Caco-2 (cell line): Measurements from ENCODE around the gene NMNAT1. TPM values are rescaled to one million over a fixed set of nuclear protein-coding genes. Genes with fewer than 3 reads are reported as not detected.
"Not testable (repeated sequence)": the region's sequence is repeated elsewhere in the genome, so short reads cannot be mapped to it uniquely, and the experiment has no call there.

Source experiments
- BruUV-seq: library from RNA; stranded (reverse); fragments of 400-500 nt; replicated peaks from 2 replicates; lab custom pipeline; 2021; lab: Mats Ljungman, UMichigan
- CTCF ChIA-PET: fragments of 300-600 bp; sonication (Branson Sonifier 250); formaldehyde crosslinking; loops from one replicate; lab custom pipeline; 2022; ENCODE audit warnings: antibody characterized with exemption; lab: Charles Lee
- POLR2A ChIA-PET: fragments of 300-600 bp; sonication (Branson Sonifier 250); formaldehyde crosslinking; loops from one replicate; lab custom pipeline; 2022; ENCODE audit warnings: antibody characterized with exemption; lab: Charles Lee
- DNase-seq, 2 experiments: peaks; one replicate each; pipeline versions ENCODE4 v3.0.0 to v3.0.0-alpha.2; 2020 to 2022
- H3K27me3 ChIP-seq: replicated peaks from 2 replicates; pipeline ENCODE4 v1.6.0; 2011; ENCODE audit warnings: low read length; ENCODE audit not compliant: control insufficient read depth, insufficient read depth
- H3K36me3 ChIP-seq: 2 replicates; pipeline ENCODE4 v1.5.1; 2011; ENCODE audit warnings: low read length; ENCODE audit not compliant: control insufficient read depth, insufficient read depth
- H3K4me1 ChIP-seq: fragments of 250-450 bp; sonication (Bioruptor Pico); 2 replicates; pipeline ENCODE4 v1.5.1; 2020; ENCODE audit warnings: mild to moderate bottlenecking
- H3K4me3 ChIP-seq: 2 replicates; pipeline ENCODE4 v1.5.1; 2011; ENCODE audit warnings: low read depth, mild to moderate bottlenecking, control low read depth, low read length
- H3K9me3 ChIP-seq: fragments of 250-450 bp; sonication (Bioruptor Pico); 2 replicates; pipeline ENCODE4 v1.5.1; 2020; ENCODE audit warnings: mild to moderate bottlenecking, moderate library complexity
- H3K27ac Mint-ChIP-seq: one replicate; pipeline ENCODE4 v1.8.0; 2022; ENCODE audit warnings: mixed read lengths; ENCODE audit not compliant: unreplicated experiment
- H3K27me3 Mint-ChIP-seq: one replicate; pipeline ENCODE4 v1.8.0; 2022; ENCODE audit warnings: mixed read lengths; ENCODE audit not compliant: insufficient read depth, unreplicated experiment
- H3K36me3 Mint-ChIP-seq: one replicate; pipeline ENCODE4 v1.8.0; 2022; ENCODE audit warnings: mild to moderate bottlenecking, mixed read lengths; ENCODE audit not compliant: insufficient read depth, unreplicated experiment
- H3K4me1 Mint-ChIP-seq: one replicate; pipeline ENCODE4 v1.8.0; 2022; ENCODE audit warnings: low read depth, mixed read lengths; ENCODE audit not compliant: unreplicated experiment
- H3K4me3 Mint-ChIP-seq: one replicate; pipeline ENCODE4 v1.8.0; 2022; ENCODE audit warnings: mild to moderate bottlenecking, moderate library complexity, mixed read lengths; ENCODE audit not compliant: unreplicated experiment
- H3K9me3 Mint-ChIP-seq: one replicate; pipeline ENCODE4 v1.8.0; 2022; ENCODE audit warnings: mixed read lengths; ENCODE audit not compliant: unreplicated experiment
- intact Hi-C: fragments of 100-400 bp; cut with micrococcal nuclease; formaldehyde crosslinking; loops from one replicate; pipeline ENCODE4 v1.10.0; 2022; ENCODE audit not compliant: unreplicated experiment
- total RNA-seq: library from RNA; stranded (reverse); gene quantifications from 2 replicates; pipeline ENCODE4 v1.2.3, GENCODE V29; 2022
- TF ChIP-seq, protein P1 (sequence below), 2 experiments: fragments of 200-600 bp in 1 of 2; IDR thresholded peaks; 1 replicate in 1 of 2; 2 replicates in 1 of 2; pipeline versions ENCODE4 v1.5.1 to v1.8.0; 2011 to 2022; ENCODE audit warnings: antibody characterized with exemption in 1 of 2, control low read depth in 1 of 2, inconsistent platforms in 1 of 2, low read depth in 1 of 2, low read length in 1 of 2, mild to moderate bottlenecking in 1 of 2, moderate library complexity in 1 of 2; ENCODE audit not compliant: insufficient read depth in 1 of 2, severe bottlenecking in 1 of 2, unreplicated experiment in 1 of 2

Gene NMNAT1
- total RNA-seq, 1 experiment from 2014 or later = 3.8 TPM

DNA sequence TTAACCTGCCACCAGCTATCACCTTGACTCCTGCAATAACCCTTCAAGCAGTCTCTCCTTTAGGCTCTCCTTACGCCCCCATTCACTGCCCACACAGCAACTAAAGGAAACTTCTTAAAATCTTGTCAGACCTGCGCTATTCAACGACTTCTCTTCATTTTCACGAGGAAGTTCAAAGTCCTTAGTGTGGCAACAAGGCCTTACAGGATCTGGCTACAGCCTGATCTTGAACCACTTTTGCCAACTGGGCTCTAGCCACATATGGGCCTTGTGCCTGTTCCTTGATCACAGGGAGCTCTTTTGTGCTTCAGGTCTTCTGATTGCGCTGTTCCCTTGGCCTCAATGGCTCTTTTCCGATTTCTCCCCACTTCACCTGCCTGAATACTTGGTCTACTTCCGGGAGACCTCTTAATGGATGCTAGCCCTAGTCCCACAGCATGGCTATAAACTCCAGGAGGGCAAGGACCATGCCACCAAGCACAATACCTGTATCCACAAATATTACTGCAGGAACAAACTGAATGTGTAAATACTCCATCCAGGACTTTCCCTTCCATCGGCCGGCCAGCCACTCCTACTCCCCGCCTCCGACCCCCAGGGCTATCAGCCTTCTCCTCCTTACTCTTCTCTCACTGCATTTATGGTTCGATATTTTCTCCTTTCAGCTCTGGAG lies 30.9 kb upstream of the NMNAT1 start:
- Mint-ChIP-seq H3K36me3 (peaks cover 6% of the 10 kb centered on the region), H3K4me3 (peak overlapping the region; percentile 56), H3K27me3 (no peaks in the 10 kb centered on the region), H3K9me3 (no peaks in the 10 kb centered on the region), H3K27ac (peak overlapping the region; percentile 14), H3K4me1 (peaks cover 23% of the 10 kb centered on the region)
- Histone ChIP-seq H3K4me3 (no peak overlapping the region), H3K4me1 (peaks cover 15% of the 10 kb centered on the region), H3K36me3 (no peaks in the 10 kb centered on the region), H3K27me3 (no peaks in the 10 kb centered on the region), H3K9me3 (no peaks in the 10 kb centered on the region)
- CTCF ChIA-PET = no interaction called here
- TF ChIP-seq, protein P1, sequence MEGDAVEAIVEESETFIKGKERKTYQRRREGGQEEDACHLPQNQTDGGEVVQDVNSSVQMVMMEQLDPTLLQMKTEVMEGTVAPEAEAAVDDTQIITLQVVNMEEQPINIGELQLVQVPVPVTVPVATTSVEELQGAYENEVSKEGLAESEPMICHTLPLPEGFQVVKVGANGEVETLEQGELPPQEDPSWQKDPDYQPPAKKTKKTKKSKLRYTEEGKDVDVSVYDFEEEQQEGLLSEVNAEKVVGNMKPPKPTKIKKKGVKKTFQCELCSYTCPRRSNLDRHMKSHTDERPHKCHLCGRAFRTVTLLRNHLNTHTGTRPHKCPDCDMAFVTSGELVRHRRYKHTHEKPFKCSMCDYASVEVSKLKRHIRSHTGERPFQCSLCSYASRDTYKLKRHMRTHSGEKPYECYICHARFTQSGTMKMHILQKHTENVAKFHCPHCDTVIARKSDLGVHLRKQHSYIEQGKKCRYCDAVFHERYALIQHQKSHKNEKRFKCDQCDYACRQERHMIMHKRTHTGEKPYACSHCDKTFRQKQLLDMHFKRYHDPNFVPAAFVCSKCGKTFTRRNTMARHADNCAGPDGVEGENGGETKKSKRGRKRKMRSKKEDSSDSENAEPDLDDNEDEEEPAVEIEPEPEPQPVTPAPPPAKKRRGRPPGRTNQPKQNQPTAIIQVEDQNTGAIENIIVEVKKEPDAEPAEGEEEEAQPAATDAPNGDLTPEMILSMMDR (IDR thresholded peaks at IDR 0.05; ENCODE audit: insufficient read depth in 1 of 2, low read depth in 1 of 2, low read length in 1 of 2, severe bottlenecking in 1 of 2, unreplicated experiment in 1 of 2) = no peak
- intact Hi-C loops = no loop called here
- DNase-seq = no peak
- POLR2A ChIA-PET = no interaction called here
- BruUV-seq = no TSS peak

DNA sequence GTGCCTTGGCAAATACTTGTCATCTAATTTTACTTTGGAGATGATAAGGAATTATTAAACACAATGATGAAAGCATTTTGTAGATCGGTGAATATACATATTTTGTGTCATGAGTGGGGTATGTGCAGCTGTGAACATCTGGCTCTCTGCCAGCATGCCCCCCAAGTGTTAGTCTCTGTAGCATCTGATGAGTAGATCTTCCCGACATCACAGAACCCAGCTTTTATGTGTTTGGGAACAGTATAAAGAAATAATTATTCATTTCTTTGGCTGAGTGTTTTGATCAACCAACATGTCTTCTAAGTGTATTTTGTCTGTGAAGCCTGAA lies 28.7 kb upstream of the NMNAT1 start:
- CTCF ChIA-PET = interaction anchor here (0.6 to 0.7 kb wide), 4 partner anchors 10 to 296 kb away, joined by 3 to 7 read pairs (median 4); partner anchors contain the start of gene KIF1B
- H3K9me3 Mint-ChIP-seq = no peaks in the 10 kb centered on the region
- H3K27ac Mint-ChIP-seq = no peak overlapping the region
- Histone ChIP-seq H3K4me3 (no peak overlapping the region), H3K36me3 (no peaks in the 10 kb centered on the region), H3K27me3 (no peaks in the 10 kb centered on the region), H3K4me1 (peaks cover 7% of the 10 kb centered on the region), H3K9me3 (no peaks in the 10 kb centered on the region)
- peaks cover 2% of the 10 kb centered on the region for H3K27me3 Mint-ChIP-seq
- BruUV-seq = no TSS peak
- TF ChIP-seq, protein P1 (IDR thresholded peaks at IDR 0.05; ENCODE audit: insufficient read depth in 1 of 2, low read depth in 1 of 2, low read length in 1 of 2, severe bottlenecking in 1 of 2, unreplicated experiment in 1 of 2) = no peak
- no peak overlapping the region for H3K4me3 Mint-ChIP-seq
- intact Hi-C loops = loop anchor here (2.0 kb wide), 1 partner anchor 40 kb away; no protein-coding TSS in a partner anchor
- DNase-seq = no peak
- POLR2A ChIA-PET = no interaction called here
- H3K36me3 Mint-ChIP-seq = peaks cover 6% of the 10 kb centered on the region
- H3K4me1 Mint-ChIP-seq = peaks cover 10% of the 10 kb centered on the region

DNA sequence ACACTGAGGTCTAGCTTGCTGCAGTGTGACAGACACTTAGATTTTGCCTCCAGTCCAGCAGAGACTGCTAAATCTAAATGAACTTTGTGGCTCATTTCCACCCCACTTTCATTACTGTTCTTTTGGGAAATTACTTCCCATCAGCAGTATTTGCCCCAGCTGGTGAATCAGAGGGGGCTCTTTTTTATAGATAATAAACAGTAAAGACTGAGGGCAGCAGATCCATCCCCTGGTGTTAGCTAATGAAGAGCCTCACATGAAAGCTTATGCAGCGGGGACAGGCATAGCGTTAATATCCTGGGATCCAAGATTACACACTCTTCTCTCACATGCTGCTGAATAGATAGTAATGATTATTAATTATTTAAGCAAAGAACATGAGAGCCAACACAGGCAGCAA lies 26.8 kb upstream of the NMNAT1 start:
- intact Hi-C loops = no loop called here
- Histone ChIP-seq H3K9me3 (no peaks in the 10 kb centered on the region), H3K4me1 (peaks cover 7% of the 10 kb centered on the region), H3K4me3 (no peak overlapping the region), H3K27me3 (no peaks in the 10 kb centered on the region), H3K36me3 (no peaks in the 10 kb centered on the region)
- H3K36me3 Mint-ChIP-seq = no peaks in the 10 kb centered on the region
- peaks cover 2% of the 10 kb centered on the region for H3K27me3 Mint-ChIP-seq
- H3K9me3 Mint-ChIP-seq = no peaks in the 10 kb centered on the region
- ChIA-PET POLR2A (no interaction called here), CTCF (no interaction called here)
- no peak overlapping the region for H3K4me3 Mint-ChIP-seq
- no peak overlapping the region for H3K27ac Mint-ChIP-seq
- DNase-seq = no peak
- TF ChIP-seq, protein P1 (IDR thresholded peaks at IDR 0.05; ENCODE audit: insufficient read depth in 1 of 2, low read depth in 1 of 2, low read length in 1 of 2, severe bottlenecking in 1 of 2, unreplicated experiment in 1 of 2) = no peak
- H3K4me1 Mint-ChIP-seq = peaks cover 10% of the 10 kb centered on the region
- BruUV-seq = no TSS peak

DNA sequence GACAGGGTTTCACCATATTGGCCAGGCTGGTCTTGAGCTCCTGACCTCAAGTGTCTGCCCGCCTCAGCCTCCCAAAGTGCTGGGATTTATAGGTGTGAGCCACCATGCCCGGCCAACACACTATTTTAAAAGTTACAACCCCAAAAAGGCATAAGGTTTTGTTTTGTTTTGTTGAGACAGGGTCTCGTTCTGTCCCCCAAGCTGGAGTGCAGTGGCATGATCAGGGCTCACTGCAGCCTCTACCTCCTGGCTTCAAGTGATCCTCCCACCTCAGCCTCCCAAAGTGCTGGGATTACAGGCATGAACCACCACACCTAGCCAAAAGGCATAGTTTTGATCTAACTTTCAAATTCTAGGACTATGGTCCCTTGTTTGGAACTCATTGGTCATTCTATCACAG lies 25.8 kb upstream of the NMNAT1 start:
- H3K36me3 Mint-ChIP-seq, H3K4me3 ChIP-seq, H3K27me3 ChIP-seq, H3K27ac Mint-ChIP-seq, DNase-seq, H3K9me3 ChIP-seq, H3K9me3 Mint-ChIP-seq, POLR2A ChIA-PET, H3K36me3 ChIP-seq, H3K4me1 Mint-ChIP-seq, BruUV-seq, H3K4me1 ChIP-seq, intact Hi-C loops, CTCF ChIA-PET, H3K4me3 Mint-ChIP-seq, H3K27me3 Mint-ChIP-seq: not testable (repeated sequence)
